MM.1S (cell line): ENCODE results near the gene LEUTX.

Experiments used
- DNase-seq: peaks from one replicate; pipeline ENCODE4 v3.0.0-alpha.2; 2015
- H2AFZ ChIP-seq: fragments of 300-600 bp; sonication (generic); 2 replicates; pipeline ENCODE4 v1.6.0; 2016; ENCODE audit warnings: antibody characterized with exemption, low read length
- H3F3A ChIP-seq: fragments of 300-600 bp; sonication (generic); 2 replicates; pipeline ENCODE4 v1.6.1; 2016; ENCODE audit warnings: mild to moderate bottlenecking, antibody characterized with exemption, low read length, moderate library complexity, mixed read lengths; ENCODE audit not compliant: insufficient read depth
- H3K27ac ChIP-seq: fragments of 300-600 bp; sonication (generic); 2 replicates; pipeline ENCODE4 v1.5.1; 2016; ENCODE audit warnings: mild to moderate bottlenecking, low read length
- H3K27me3 ChIP-seq: fragments of 300-600 bp; sonication (generic); replicated peaks from 2 replicates; pipeline ENCODE4 v1.6.0; 2016; ENCODE audit warnings: low read length; ENCODE audit not compliant: insufficient read depth
- H3K36me3 ChIP-seq: fragments of 300-600 bp; sonication (generic); replicated peaks from 2 replicates; pipeline ENCODE4 v1.6.1; 2016; ENCODE audit warnings: mild to moderate bottlenecking, low read length, mixed read lengths; ENCODE audit not compliant: insufficient read depth
- H3K4me1 ChIP-seq: fragments of 300-600 bp; sonication (generic); 2 replicates; pipeline ENCODE4 v1.6.1; 2016; ENCODE audit warnings: low read length, mixed read lengths
- H3K4me2 ChIP-seq: fragments of 300-600 bp; sonication (generic); 2 replicates; pipeline ENCODE4 v1.6.0; 2016; ENCODE audit warnings: low read depth, low read length
- H3K4me3 ChIP-seq: fragments of 300-600 bp; sonication (generic); 2 replicates; pipeline ENCODE4 v1.5.1; 2016; ENCODE audit warnings: low read length, mixed read lengths
- H3K79me2 ChIP-seq: fragments of 300-600 bp; sonication (generic); 2 replicates; pipeline ENCODE4 v1.6.1; 2016; ENCODE audit warnings: mixed run types, low read length, mixed read lengths
- H3K9ac ChIP-seq: fragments of 300-600 bp; sonication (generic); 2 replicates; pipeline ENCODE4 v1.6.1; 2016; ENCODE audit warnings: low read length, mixed read lengths
- H3K9me2 ChIP-seq: fragments of 300-600 bp; sonication (generic); replicated peaks from 2 replicates; pipeline ENCODE4 v1.6.1; 2016; ENCODE audit warnings: mild to moderate bottlenecking, low read length, mixed read lengths; ENCODE audit not compliant: insufficient read depth
- H3K9me3 ChIP-seq: fragments of 300-600 bp; sonication (generic); replicated peaks from 2 replicates; pipeline ENCODE4 v1.6.1; 2016; ENCODE audit warnings: mild to moderate bottlenecking, low read length, mixed read lengths; ENCODE audit not compliant: insufficient read depth
- H4K20me1 ChIP-seq: fragments of 300-600 bp; sonication (generic); 2 replicates; pipeline ENCODE4 v1.6.1; 2016; ENCODE audit warnings: mild to moderate bottlenecking, low read length, moderate library complexity, mixed read lengths; ENCODE audit not compliant: insufficient read depth
- EZH2 ChIP-seq: fragments of 300-600 bp; sonication (generic); optimal IDR thresholded peaks from 2 replicates; pipeline ENCODE3; 2017; ENCODE audit warnings: low read depth, mild to moderate bottlenecking, antibody characterized with exemption, low read length, mixed read lengths
- EZH2phosphoT487 ChIP-seq: fragments of 300-600 bp; sonication (generic); IDR thresholded peaks from 2 replicates; pipeline ENCODE4 v1.6.1; 2018; ENCODE audit warnings: antibody characterized with exemption, low read length
- TF ChIP-seq, protein P1 (sequence below): fragments of 300-600 bp; sonication (generic); IDR thresholded peaks from 2 replicates; pipeline ENCODE4 v1.5.1; 2016; ENCODE audit warnings: antibody characterized with exemption, low read length, mixed read lengths

LEUTX gene, protein sequence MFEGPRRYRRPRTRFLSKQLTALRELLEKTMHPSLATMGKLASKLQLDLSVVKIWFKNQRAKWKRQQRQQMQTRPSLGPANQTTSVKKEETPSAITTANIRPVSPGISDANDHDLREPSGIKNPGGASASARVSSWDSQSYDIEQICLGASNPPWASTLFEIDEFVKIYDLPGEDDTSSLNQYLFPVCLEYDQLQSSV

DNA sequence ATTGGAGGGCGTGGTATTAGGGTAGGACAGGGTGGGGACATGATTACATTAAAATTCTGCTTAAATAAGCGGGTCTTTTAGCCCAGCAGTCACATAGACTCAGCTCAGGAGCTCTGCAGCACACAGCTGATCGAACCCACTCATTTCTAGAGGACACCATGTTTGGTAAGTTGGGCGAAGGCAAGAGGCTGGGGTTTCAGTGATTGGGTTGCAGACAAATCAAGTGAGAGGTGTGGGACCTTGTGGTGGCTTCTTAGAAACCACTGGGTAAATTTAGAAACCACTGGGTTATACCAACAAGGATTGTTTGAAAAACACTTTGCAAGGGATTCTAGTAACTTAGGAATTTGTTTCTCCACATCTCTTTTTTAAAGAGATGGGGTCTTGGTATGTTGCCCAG is at the start of gene LEUTX:
Gene LEUTX (plus strand): TSS at position 92 of the 400 bp plus-strand sequence. CDS start 67 bp downstream, at position 159.
- DNase-seq: no peak
- Histone ChIP-seq H3K4me3 (no peak within 1 kb of the TSS), H3K36me3 (no peaks in the 10 kb centered on the region), H3K9ac (no peak within 1 kb of the TSS), H3K27me3 (no peaks in the 10 kb centered on the region), H3K27ac (no peak within 1 kb of the TSS), H3K79me2 (no peaks in the 10 kb centered on the region), H3K4me1 (peaks cover 5% of the 10 kb centered on the region; the same call in 1 of the 2 replicates), H3F3A (no peaks in the 10 kb centered on the region), H3K9me3 (no peaks in the 10 kb centered on the region), H3K9me2 (no peaks in the 10 kb centered on the region), H3K4me2 (no peak within 1 kb of the TSS), H4K20me1 (no peaks in the 10 kb centered on the region), H2AFZ (no peak within 1 kb of the TSS)
- TF ChIP-seq EZH2phosphoT487: no peak
- TF ChIP-seq, protein P1, sequence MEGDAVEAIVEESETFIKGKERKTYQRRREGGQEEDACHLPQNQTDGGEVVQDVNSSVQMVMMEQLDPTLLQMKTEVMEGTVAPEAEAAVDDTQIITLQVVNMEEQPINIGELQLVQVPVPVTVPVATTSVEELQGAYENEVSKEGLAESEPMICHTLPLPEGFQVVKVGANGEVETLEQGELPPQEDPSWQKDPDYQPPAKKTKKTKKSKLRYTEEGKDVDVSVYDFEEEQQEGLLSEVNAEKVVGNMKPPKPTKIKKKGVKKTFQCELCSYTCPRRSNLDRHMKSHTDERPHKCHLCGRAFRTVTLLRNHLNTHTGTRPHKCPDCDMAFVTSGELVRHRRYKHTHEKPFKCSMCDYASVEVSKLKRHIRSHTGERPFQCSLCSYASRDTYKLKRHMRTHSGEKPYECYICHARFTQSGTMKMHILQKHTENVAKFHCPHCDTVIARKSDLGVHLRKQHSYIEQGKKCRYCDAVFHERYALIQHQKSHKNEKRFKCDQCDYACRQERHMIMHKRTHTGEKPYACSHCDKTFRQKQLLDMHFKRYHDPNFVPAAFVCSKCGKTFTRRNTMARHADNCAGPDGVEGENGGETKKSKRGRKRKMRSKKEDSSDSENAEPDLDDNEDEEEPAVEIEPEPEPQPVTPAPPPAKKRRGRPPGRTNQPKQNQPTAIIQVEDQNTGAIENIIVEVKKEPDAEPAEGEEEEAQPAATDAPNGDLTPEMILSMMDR: no peak
- TF ChIP-seq EZH2: no peak

DNA sequence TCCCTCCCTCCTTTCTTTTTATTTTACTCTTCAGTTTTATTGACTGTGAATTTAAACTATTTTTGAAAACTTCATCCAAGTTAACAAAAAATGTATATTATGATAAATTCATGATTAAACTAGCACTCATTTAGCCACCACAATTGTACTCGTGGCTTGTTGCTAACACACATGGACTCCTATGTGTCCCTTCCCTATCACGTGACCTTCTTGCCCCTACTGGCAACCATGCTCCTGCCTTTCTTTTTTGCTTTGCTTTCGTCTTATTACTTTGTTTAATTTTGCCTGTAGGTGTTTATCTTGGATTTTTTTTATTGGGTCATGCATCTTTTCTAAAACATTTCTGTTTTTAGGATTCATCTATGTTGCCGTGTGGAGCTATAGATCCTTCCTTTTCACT is 49.1 kb upstream of the LEUTX start:
- no peak for DNase-seq
- no peaks in the 10 kb centered on the region for H4K20me1 ChIP-seq
- no peaks in the 10 kb centered on the region for H3K27me3 ChIP-seq
- no peak for TF ChIP-seq EZH2phosphoT487
- TF ChIP-seq, protein P1: no peak
- TF ChIP-seq EZH2: no peak
- H3K36me3 ChIP-seq: no peaks in the 10 kb centered on the region
- no peak overlapping the region for H3K9ac ChIP-seq
- peaks cover 24% of the 10 kb centered on the region for H3K4me1 ChIP-seq
- H3K9me2 ChIP-seq: no peaks in the 10 kb centered on the region
- peaks cover 10% of the 10 kb centered on the region for H3F3A ChIP-seq
- no peak overlapping the region for H3K4me3 ChIP-seq
- no peak overlapping the region for H3K27ac ChIP-seq
- no peak overlapping the region for H2AFZ ChIP-seq
- no peaks in the 10 kb centered on the region for H3K9me3 ChIP-seq
- no peak overlapping the region for H3K4me2 ChIP-seq
- no peaks in the 10 kb centered on the region for H3K79me2 ChIP-seq

DNA sequence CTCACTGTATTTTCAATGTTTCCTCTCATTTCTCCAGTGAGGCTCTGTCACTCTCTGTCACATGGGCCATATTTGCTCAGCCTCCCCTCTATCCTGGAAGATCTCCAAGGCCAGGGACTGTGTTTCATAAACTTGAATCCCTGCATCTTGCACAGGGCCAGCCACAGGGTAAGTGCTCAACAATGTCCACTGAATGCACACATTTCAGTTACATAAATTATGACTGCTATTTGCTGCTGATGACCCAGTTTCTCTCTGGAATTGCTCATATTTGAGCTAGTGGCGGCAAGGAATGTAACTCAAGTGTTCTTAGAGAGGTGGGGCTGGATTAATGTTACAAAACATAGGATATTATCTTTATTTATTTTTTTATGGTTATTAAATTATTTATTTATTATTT is 47.0 kb upstream of the LEUTX start:
- DNase-seq: no peak
- H3K9me2 ChIP-seq: no peaks in the 10 kb centered on the region
- H3K4me2 ChIP-seq: no peak overlapping the region
- H4K20me1 ChIP-seq: no peaks in the 10 kb centered on the region
- peaks cover 14% of the 10 kb centered on the region for H3K4me1 ChIP-seq
- no peaks in the 10 kb centered on the region for H3K36me3 ChIP-seq
- no peaks in the 10 kb centered on the region for H3K9me3 ChIP-seq
- no peaks in the 10 kb centered on the region for H3K27me3 ChIP-seq
- H3F3A ChIP-seq: peaks cover 9% of the 10 kb centered on the region
- TF ChIP-seq, protein P1: no peak
- TF ChIP-seq EZH2phosphoT487: no peak
- TF ChIP-seq EZH2: no peak
- H3K4me3 ChIP-seq: no peak overlapping the region
- no peaks in the 10 kb centered on the region for H3K79me2 ChIP-seq
- no peak overlapping the region for H3K9ac ChIP-seq
- H3K27ac ChIP-seq: no peak overlapping the region
- no peak overlapping the region for H2AFZ ChIP-seq
